H1 (cell line): Measurements from ENCODE around the gene SEMG2. TPM values are rescaled to one million over a fixed set of nuclear protein-coding genes. Genes with fewer than 3 reads are reported as not detected.

Experiments
- CTCF ChIA-PET: fragments of 300-600 bp; sonication (Branson Sonifier 250); formaldehyde crosslinking; loops from one replicate; lab custom pipeline; 2021; ENCODE audit not compliant: partially characterized antibody; lab: Charles Lee
- POLR2A ChIA-PET: fragments of 300-600 bp; sonication (Branson Sonifier 250); formaldehyde crosslinking; loops from one replicate; lab custom pipeline; 2021; ENCODE audit warnings: inconsistent platforms; ENCODE audit not compliant: partially characterized antibody; lab: Charles Lee
- DNase-seq, 2 experiments: peaks; one replicate each; pipeline versions ENCODE4 v3.0.0 to v3.0.0-alpha.2; 2010 to 2022; ENCODE audit warnings: low spot score in 2 of 2, low read depth in 1 of 2, mixed read lengths in 1 of 2
- FAIRE-seq: peaks from 2 replicates; lab custom pipeline; 2011; peaks lifted over from hg19 to GRCh38; lab: Jason Lieb, UNC
- H2AFZ ChIP-seq: 2 replicates; pipeline ENCODE4 v1.8.1; 2012; ENCODE audit warnings: low read length, inconsistent platforms
- H2AK5ac ChIP-seq: 2 replicates; pipeline ENCODE4 v1.6.1; 2013; ENCODE audit warnings: low read depth, low read length
- H2BK120ac ChIP-seq: replicated peaks from 2 replicates; pipeline ENCODE3; 2013; ENCODE audit warnings: low read depth, low read length, inconsistent platforms
- H2BK12ac ChIP-seq: 2 replicates; pipeline ENCODE4 v1.6.1; 2013; ENCODE audit warnings: low read depth, low read length
- H2BK15ac ChIP-seq: 2 replicates; pipeline ENCODE4 v1.6.1; 2013; ENCODE audit warnings: low read length
- H2BK20ac ChIP-seq: 2 replicates; pipeline ENCODE4 v1.6.1; 2013; ENCODE audit warnings: low read length
- H2BK5ac ChIP-seq: 2 replicates; pipeline ENCODE4 v1.6.1; 2013; ENCODE audit warnings: low read depth, low read length
- H3K14ac ChIP-seq: 2 replicates; pipeline ENCODE4 v1.6.1; 2013; ENCODE audit warnings: inconsistent platforms; ENCODE audit not compliant: insufficient read length
- H3K18ac ChIP-seq: 2 replicates; pipeline ENCODE4 v1.6.1; 2013; ENCODE audit warnings: low read length; ENCODE audit errors: extremely low read depth
- H3K23ac ChIP-seq: 2 replicates; pipeline ENCODE4 v1.6.1; 2013; ENCODE audit warnings: inconsistent platforms; ENCODE audit not compliant: insufficient read length
- H3K23me2 ChIP-seq: 2 replicates; pipeline ENCODE4 v1.6.1; 2013; ENCODE audit warnings: low read depth, low read length
- H3K27ac ChIP-seq: 2 replicates; pipeline ENCODE4 v1.6.1; 2011; ENCODE audit warnings: low read depth, low read length, inconsistent platforms
- H3K27me3 ChIP-seq, 4 experiments: replicated peaks in 1 of 4; 1 replicate in 1 of 4; 2 replicates in 3 of 4; pipeline versions ENCODE4 v1.6.1 to v1.8.1; 2011 to 2013; ENCODE audit warnings: low read length in 3 of 4, mild to moderate bottlenecking in 3 of 4, inconsistent platforms in 2 of 4, mixed read lengths in 2 of 4, moderate library complexity in 1 of 4; ENCODE audit not compliant: control insufficient read depth in 3 of 4, insufficient read depth in 3 of 4; ENCODE audit errors: extremely low read depth in 1 of 4
- H3K36me3 ChIP-seq, 4 experiments: 2 replicates each; pipeline versions ENCODE4 v1.6.1 to v1.8.1; 2011 to 2013; ENCODE audit warnings: mild to moderate bottlenecking in 4 of 4, low read length in 3 of 4, moderate library complexity in 2 of 4, control low read depth in 1 of 4, inconsistent platforms in 1 of 4; ENCODE audit not compliant: insufficient read depth in 4 of 4, control insufficient read depth in 2 of 4
- H3K4ac ChIP-seq: replicated peaks from 2 replicates; pipeline ENCODE3; 2013; ENCODE audit warnings: low read length, low read depth, mixed read lengths, inconsistent platforms; ENCODE audit not compliant: insufficient read length
- H3K4me1 ChIP-seq, 4 experiments: replicated peaks in 1 of 4; 1 replicate in 1 of 4; 2 replicates in 3 of 4; pipeline versions ENCODE4 v1.6.1 to v1.8.1; 2011 to 2013; ENCODE audit warnings: low read length in 3 of 4, inconsistent platforms in 2 of 4, mixed read lengths in 1 of 4; ENCODE audit not compliant: insufficient read depth in 4 of 4, control insufficient read depth in 3 of 4
- H3K4me2 ChIP-seq, 2 experiments: 2 replicates each; pipeline versions ENCODE4 v1.6.1 to v1.8.1; 2011 to 2013; ENCODE audit warnings: low read depth in 2 of 2, low read length in 2 of 2, control low read depth in 1 of 2, inconsistent platforms in 1 of 2, mild to moderate bottlenecking in 1 of 2; ENCODE audit not compliant: insufficient read depth in 1 of 2
- H3K4me3 ChIP-seq, 4 experiments: fragments of 200-600, 300-600 bp in 1 of 4; sonication (generic), shearing (Covaris generic), sonication (Bioruptor Twin) in 1 of 4; 2 replicates each; pipeline versions ENCODE4 v1.5.1 to v1.8.1; 2011 to 2016; ENCODE audit warnings: low read length in 4 of 4, low read depth in 3 of 4, control low read depth in 2 of 4, inconsistent platforms in 2 of 4, mild to moderate bottlenecking in 2 of 4, mixed read lengths in 1 of 4, moderate library complexity in 1 of 4; ENCODE audit not compliant: insufficient read depth in 2 of 4; ENCODE audit errors: extremely low read depth in 1 of 4
- H3K56ac ChIP-seq: replicated peaks from 2 replicates; pipeline ENCODE3; 2013; ENCODE audit warnings: low read depth, mild to moderate bottlenecking, mixed read lengths, low read length, inconsistent platforms; ENCODE audit not compliant: insufficient read length
- H3K79me1 ChIP-seq: 2 replicates; pipeline ENCODE4 v1.6.1; 2013; ENCODE audit warnings: low read depth, low read length, control low read depth
- H3K79me2 ChIP-seq, 2 experiments: 2 replicates each; pipeline versions ENCODE4 v1.6.1 to v1.8.1; 2012 to 2013; ENCODE audit warnings: low read length in 2 of 2, mild to moderate bottlenecking in 2 of 2, inconsistent platforms in 1 of 2; ENCODE audit not compliant: insufficient read depth in 2 of 2, control insufficient read depth in 1 of 2
- H3K9ac ChIP-seq, 4 experiments: replicated peaks in 1 of 4; 1 replicate in 1 of 4; 2 replicates in 3 of 4; pipeline versions ENCODE4 v1.6.1 to v1.8.1; 2011 to 2013; ENCODE audit warnings: low read depth in 3 of 4, low read length in 3 of 4, control low read depth in 2 of 4, mild to moderate bottlenecking in 2 of 4, moderate library complexity in 2 of 4, inconsistent platforms in 1 of 4; ENCODE audit errors: extremely low read depth in 1 of 4
- H3K9me3 ChIP-seq, 2 experiments: 2 replicates each; pipeline versions ENCODE4 v1.6.1 to v1.8.1; 2012 to 2013; ENCODE audit warnings: mild to moderate bottlenecking in 2 of 2, moderate library complexity in 2 of 2, control low read depth in 1 of 2, inconsistent platforms in 1 of 2, low read depth in 1 of 2, low read length in 1 of 2, mixed read lengths in 1 of 2; ENCODE audit not compliant: insufficient read depth in 2 of 2
- H4K20me1 ChIP-seq, 2 experiments: replicated peaks in 1 of 2; 2 replicates each; pipeline versions ENCODE3 to v1.8.1; 2011 to 2013; ENCODE audit warnings: inconsistent platforms in 2 of 2, low read length in 2 of 2, mild to moderate bottlenecking in 1 of 2; ENCODE audit not compliant: insufficient read depth in 2 of 2, control insufficient read depth in 1 of 2
- H4K5ac ChIP-seq: 2 replicates; pipeline ENCODE4 v1.6.1; 2013; ENCODE audit warnings: low read length, low read depth, mixed read lengths, inconsistent platforms; ENCODE audit not compliant: insufficient read length
- H4K8ac ChIP-seq: 2 replicates; pipeline ENCODE4 v1.8.0; 2013; ENCODE audit warnings: mild to moderate bottlenecking, moderate library complexity, low read length, inconsistent platforms; ENCODE audit not compliant: insufficient read depth; ENCODE audit errors: extremely low read depth
- H4K91ac ChIP-seq: replicated peaks from 2 replicates; pipeline ENCODE3; 2013; ENCODE audit warnings: low read length, mixed read lengths, inconsistent platforms; ENCODE audit not compliant: insufficient read length
- ASH2L ChIP-seq: fragments of 200-600, 300-600 bp; sonication (generic); IDR thresholded peaks from one replicate; pipeline ENCODE4 v1.7.1; 2017; ENCODE audit warnings: low read length
- CHD2 ChIP-seq: IDR thresholded peaks from 2 replicates; pipeline ENCODE4 v1.6.1; 2012; ENCODE audit warnings: low read length, improper control_type of control experiment
- JUND ChIP-seq: IDR thresholded peaks from 2 replicates; pipeline ENCODE4 v1.6.1; 2011; ENCODE audit warnings: mild to moderate bottlenecking, improper control_type of control experiment, low read length
- KDM1A ChIP-seq: fragments of 200-600, 300-600 bp; sonication (generic); IDR thresholded peaks from 2 replicates; pipeline ENCODE4 v1.7.1; 2016; ENCODE audit warnings: mild to moderate bottlenecking, low read length, borderline replicate concordance
- KDM4A ChIP-seq: IDR thresholded peaks from one replicate; pipeline ENCODE4 v1.7.1; 2012; ENCODE audit warnings: low read depth, mild to moderate bottlenecking, moderate library complexity, low read length, inconsistent platforms; ENCODE audit not compliant: severe bottlenecking
- PHF8 ChIP-seq: fragments of 200-600 bp; sonication (generic); conservative IDR thresholded peaks from 2 replicates; pipeline ENCODE4 v1.7.1; 2012; ENCODE audit warnings: low read depth, mild to moderate bottlenecking, inconsistent platforms, low read length, moderate library complexity
- RNF2 ChIP-seq: fragments of 200-900, 300-1000 bp; sonication (generic); IDR thresholded peaks from 2 replicates; pipeline ENCODE4 v1.7.1; 2016; ENCODE audit warnings: borderline replicate concordance, low read depth, mild to moderate bottlenecking, antibody characterized with exemption, low read length; ENCODE audit not compliant: poor library complexity, severe bottlenecking; ENCODE audit errors: missing control alignments
- SP2 ChIP-seq: IDR thresholded peaks from 2 replicates; pipeline ENCODE4 v1.6.1; 2012; ENCODE audit warnings: mild to moderate bottlenecking, low read length, inconsistent platforms
- TCF12 ChIP-seq: IDR thresholded peaks from 2 replicates; pipeline ENCODE4 v1.6.1; 2011; ENCODE audit warnings: low read depth, mild to moderate bottlenecking, low read length
- TEAD4 ChIP-seq: IDR thresholded peaks from 2 replicates; pipeline ENCODE4 v1.6.1; 2012; ENCODE audit warnings: low read depth, low read length, inconsistent platforms, mixed read lengths
- ZNF274 ChIP-seq: IDR thresholded peaks from 2 replicates; pipeline ENCODE4 v1.7.0; 2012; ENCODE audit warnings: low read length, borderline replicate concordance; ENCODE audit errors: extremely low read depth
- WGBS, 2 experiments: shearing (Covaris generic) in 1 of 2; methylation state at CpG; one replicate each; pipeline versions ENCODE4 v1.1.6 to v1.1.7; 2013 to 2015; ENCODE audit warnings: low lambda C conversion rate in 2 of 2, mixed read lengths in 2 of 2, inconsistent platforms in 1 of 2, low coverage in 1 of 2, missing lambda C conversion rate in 1 of 2; ENCODE audit not compliant: insufficient replicate concordance in 2 of 2, insufficient coverage in 1 of 2, insufficient read length in 1 of 2; ENCODE audit errors: extremely low coverage in 1 of 2, missing lambda C conversion rate in 1 of 2; 5-methylcytosine and 5-hydroxymethylcytosine counted together
- polyA plus RNA-seq, 7 experiments: library from polyadenylated mRNA; depleted of rRNA in 3 of 7; stranded (reverse) in 5 of 7; unstranded in 2 of 7; fragments of >200 nt in 5 of 7; fragments of 200-250 nt in 2 of 7; gene quantifications; 1 replicate in 5 of 7; 2 replicates in 1 of 7; 4 replicates in 1 of 7; pipeline versions ENCODE4 v1.2.1 to v1.2.3, GENCODE V29; 2011 to 2013; ENCODE audit warnings: missing spikeins in 2 of 7, mixed read lengths in 2 of 7
- total RNA-seq: library from RNA; stranded (reverse); fragmentation: NEBNext Ultra II Directional; extraction: Animal tissue kit (Norgen Biotek cat#: 25700); gene quantifications from 2 replicates; pipeline ENCODE4 v1.2.1, GENCODE V29; 2021
- TF ChIP-seq, protein P1 (sequence below): IDR thresholded peaks from 2 replicates; pipeline ENCODE4 v1.6.1; 2012; ENCODE audit warnings: low read length, inconsistent platforms

SEMG2 gene
- total and polyA plus RNA-seq, 2 of the 8 experiments (the other 6 are each of a cell fraction or from before 2014, with no cell fraction given), result not detected

GRCh38 chr20:45189861-45190260 is 31.3 kb upstream of the SEMG2 start:
- DNase-seq (no peak), FAIRE-seq (no peak)

More at GRCh38 chr20:45189861-45190260, 31.3 kb upstream of the SEMG2 start:
- no peaks in the 10 kb centered on the region for H3K36me3 ChIP-seq
- H3K9me3 ChIP-seq, result no peaks in the 10 kb centered on the region
- H3K23ac ChIP-seq, result no peak overlapping the region
- H2AK5ac ChIP-seq, result no peak overlapping the region
- H4K5ac ChIP-seq, result no peak overlapping the region
- H2BK12ac ChIP-seq, result no peak overlapping the region
- H3K23me2 ChIP-seq, result no peaks in the 10 kb centered on the region
- TF ChIP-seq PHF8, result no peak
- TF ChIP-seq JUND, result no peak
- no peak for TF ChIP-seq ZNF274
- no peak for TF ChIP-seq CHD2
- no peak for TF ChIP-seq KDM4A
- no peak for TF ChIP-seq RNF2
- TF ChIP-seq, protein P1, sequence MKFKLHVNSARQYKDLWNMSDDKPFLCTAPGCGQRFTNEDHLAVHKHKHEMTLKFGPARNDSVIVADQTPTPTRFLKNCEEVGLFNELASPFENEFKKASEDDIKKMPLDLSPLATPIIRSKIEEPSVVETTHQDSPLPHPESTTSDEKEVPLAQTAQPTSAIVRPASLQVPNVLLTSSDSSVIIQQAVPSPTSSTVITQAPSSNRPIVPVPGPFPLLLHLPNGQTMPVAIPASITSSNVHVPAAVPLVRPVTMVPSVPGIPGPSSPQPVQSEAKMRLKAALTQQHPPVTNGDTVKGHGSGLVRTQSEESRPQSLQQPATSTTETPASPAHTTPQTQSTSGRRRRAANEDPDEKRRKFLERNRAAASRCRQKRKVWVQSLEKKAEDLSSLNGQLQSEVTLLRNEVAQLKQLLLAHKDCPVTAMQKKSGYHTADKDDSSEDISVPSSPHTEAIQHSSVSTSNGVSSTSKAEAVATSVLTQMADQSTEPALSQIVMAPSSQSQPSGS, result no peak
- no peak for TF ChIP-seq TEAD4
- no peak for TF ChIP-seq ASH2L
- TF ChIP-seq SP2, result no peak
- no peak for TF ChIP-seq TCF12
- TF ChIP-seq KDM1A, result no peak
- H3K4me2 ChIP-seq, result no peak overlapping the region
- no peak overlapping the region for H2AFZ ChIP-seq
- H2BK15ac ChIP-seq, result no peak overlapping the region
- H3K79me1 ChIP-seq, result no peaks in the 10 kb centered on the region
- ChIA-PET POLR2A (no interaction called here), CTCF (interaction anchor here (1.1 to 3.5 kb wide), 2 partner anchors 11 to 50 kb away, joined by 4 to 18 read pairs; no protein-coding TSS in a partner anchor)
- no peak overlapping the region for H2BK5ac ChIP-seq
- WGBS, 2 experiments, result 87% methylated on average over 3 of the region's 3 CpGs; no CpG with 5 or more reads in 1 of the 2 experiments
- H3K27ac ChIP-seq, result no peak overlapping the region
- no peaks in the 10 kb centered on the region for H3K79me2 ChIP-seq
- H3K27me3 ChIP-seq, result no peaks in the 10 kb centered on the region
- no peaks in the 10 kb centered on the region for H4K20me1 ChIP-seq
- no peak overlapping the region for H2BK20ac ChIP-seq
- no peak overlapping the region for H4K91ac ChIP-seq
- H3K14ac ChIP-seq, result no peak overlapping the region
- no peak overlapping the region for H2BK120ac ChIP-seq
- H3K4me3 ChIP-seq, result no peak overlapping the region
- H3K56ac ChIP-seq, result no peak overlapping the region
- no peak overlapping the region for H3K4ac ChIP-seq
- H3K18ac ChIP-seq, result no peak overlapping the region
- H3K9ac ChIP-seq, result no peak overlapping the region
- H4K8ac ChIP-seq, result no peak overlapping the region
- no peaks in the 10 kb centered on the region for H3K4me1 ChIP-seq
